Esophagus muscularis mucosa (tissue), 4 donors: Measurements from ENCODE around the gene CBLN3. TPM values are rescaled to one million over a fixed set of nuclear protein-coding genes. Genes with fewer than 3 reads are reported as not detected.
A peak's percentile ranks its signal among the peaks of the same experiment; 100 is the strongest.

Experiments
- DNase-seq: peaks from one replicate; pipeline ENCODE4 v3.0.0-alpha.2; 2017; ENCODE audit errors: extremely low spot score
- H3K27ac ChIP-seq, 4 donors: fragments of 200-600 bp; sonication (generic); replicated peaks in 1 of 4; 1 replicate in 3 of 4; 2 replicates in 1 of 4; pipeline ENCODE4 v1.5.1; 2016 to 2019; ENCODE audit warnings: mild to moderate bottlenecking in 1 of 4
- H3K27me3 ChIP-seq, 4 donors: fragments of 200-600 bp; sonication (generic); one replicate each; pipeline versions ENCODE4 v1.5.1 to v1.6.0; 2016 to 2019
- H3K36me3 ChIP-seq, 4 donors: fragments of 200-600 bp; sonication (generic); one replicate each; pipeline ENCODE4 v1.5.1; 2016 to 2019
- H3K4me1 ChIP-seq, 4 donors: fragments of 200-600 bp; sonication (generic); one replicate each; pipeline ENCODE4 v1.5.1; 2016 to 2019
- H3K4me3 ChIP-seq, 4 donors: fragments of 200-600 bp; sonication (generic); 1 replicate in 2 of 4; 2 replicates in 2 of 4; pipeline ENCODE4 v1.5.1; 2016 to 2019; ENCODE audit warnings: mild to moderate bottlenecking in 4 of 4, moderate library complexity in 1 of 4
- H3K9me3 ChIP-seq, 4 donors: fragments of 200-600 bp; sonication (generic); 1 replicate in 3 of 4; 2 replicates in 1 of 4; pipeline ENCODE4 v1.5.1; 2016 to 2019
- CTCF ChIP-seq, 3 experiments: fragments of 200-600 bp in 2 of 3; fragments of 450-650 bp in 1 of 3; sonication (generic) in 2 of 3; IDR thresholded peaks; one replicate each; pipeline ENCODE4 v1.5.1; 2017 to 2019; ENCODE audit warnings: antibody characterized with exemption in 3 of 3, mild to moderate bottlenecking in 2 of 3, moderate library complexity in 1 of 3
- EP300 ChIP-seq: sonication (generic); formaldehyde crosslinking; IDR thresholded peaks from one replicate; pipeline ENCODE4 v1.6.1; 2017; ENCODE audit warnings: antibody characterized with exemption
- POLR2A ChIP-seq: fragments of 450-650 bp; IDR thresholded peaks from one replicate; pipeline ENCODE4 v1.6.1; 2017; ENCODE audit warnings: antibody characterized with exemption, moderate library complexity, mild to moderate bottlenecking, low read depth
- POLR2AphosphoS5 ChIP-seq, 2 donors: sonication (generic); formaldehyde crosslinking; IDR thresholded peaks; one replicate each; pipeline ENCODE4 v1.6.1; 2017; ENCODE audit warnings: antibody characterized with exemption in 2 of 2
- WGBS: methylation state at CpG from one replicate; pipeline ENCODE4 v1.1.5; 2018; 5-methylcytosine and 5-hydroxymethylcytosine counted together
- intact Hi-C: fragments of 100-400 bp; cut with DNase I; formaldehyde crosslinking; loops from one replicate; pipeline ENCODE4 v1.15.1; 2023
- total RNA-seq, 4 donors: library from RNA; depleted of rRNA; stranded (reverse); fragments of >200 nt; gene quantifications; one replicate each; pipeline versions ENCODE4 v1.1.0 to v1.2.1, GENCODE V29; 2016

The CBLN3 gene
- total RNA-seq, 4 donors from 2014 or later: 1.2 to 2.2 (median 1.9) TPM

GRCh38 chr14:24426912-24427536, 2.4 kb downstream of the CBLN3 start:
- H3K9me3 ChIP-seq: no peaks in the 10 kb centered on the region
- WGBS: 87% methylated on average over 4 of the region's 8 CpGs
- H3K4me1 ChIP-seq: peaks cover 26 to 45% (median 37%) of the 10 kb centered on the region in 4 donors
- intact Hi-C loops: no loop called here
- TF ChIP-seq POLR2A (no peak), EP300 (no peak), POLR2AphosphoS5 (IDR thresholded peaks at IDR 0.05) (no peak), CTCF (IDR thresholded peaks at IDR 0.05) (no peak)
- no peak overlapping the region for H3K27ac ChIP-seq
- no peak overlapping the region for H3K4me3 ChIP-seq
- no peak for DNase-seq
- H3K36me3 ChIP-seq: peaks cover 0 to 10% (median 8%) of the 10 kb centered on the region in 4 donors
- no peaks in the 10 kb centered on the region for H3K27me3 ChIP-seq

DNA sequence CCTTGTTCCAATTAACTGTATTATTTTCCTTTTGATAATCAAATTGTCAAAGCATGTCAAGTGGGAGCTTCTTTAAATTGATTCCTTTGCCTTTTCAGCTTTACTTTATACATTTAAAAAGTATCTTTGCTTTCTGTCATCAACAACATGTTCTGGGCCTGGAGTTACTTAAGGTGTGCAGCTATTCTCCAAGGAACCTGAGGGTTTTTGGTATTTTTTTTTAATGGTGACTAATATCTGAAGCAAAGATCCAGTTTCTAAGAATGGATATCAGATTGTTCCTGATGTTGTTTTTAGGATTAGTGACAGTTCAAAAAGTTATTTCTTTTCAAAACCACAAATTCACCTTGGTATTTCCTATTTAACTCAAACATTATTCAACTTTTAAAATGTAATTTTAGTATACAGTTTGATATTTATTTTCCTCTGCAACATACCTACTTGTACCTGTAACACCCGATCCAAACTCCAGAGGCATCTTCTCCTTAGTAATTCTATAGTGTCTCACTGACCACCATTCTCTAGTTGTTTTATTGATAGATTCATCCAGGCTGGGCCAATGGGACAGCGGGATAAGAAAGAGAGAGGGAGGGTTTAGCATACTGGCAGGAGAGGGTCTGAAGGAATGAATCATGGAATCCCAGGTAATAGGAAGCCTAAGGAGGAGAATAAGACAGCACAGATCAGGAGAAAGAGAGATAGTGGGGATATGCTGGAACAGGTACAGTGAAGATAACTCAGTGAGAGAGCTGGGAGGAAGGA, 3.1 kb downstream of the CBLN3 start:
- Histone ChIP-seq H3K36me3 (peaks cover 0 to 6% (median 1%) of the 10 kb centered on the region in 4 donors), H3K9me3 (no peaks in the 10 kb centered on the region), H3K4me3 (no peak overlapping the region), H3K27me3 (no peaks in the 10 kb centered on the region), H3K4me1 (peaks cover 19 to 38% (median 30%) of the 10 kb centered on the region in 4 donors), H3K27ac (peak overlapping the region in 2 of 4 donors; percentile 53 to 68)
- no peak for DNase-seq
- intact Hi-C loops: no loop called here
- 88% methylated on average over 2 of the region's 2 CpGs for WGBS
- TF ChIP-seq CTCF (IDR thresholded peaks at IDR 0.05): no peak
- TF ChIP-seq POLR2AphosphoS5 (IDR thresholded peaks at IDR 0.05): no peak
- TF ChIP-seq EP300: no peak
- no peak for TF ChIP-seq POLR2A

DNA sequence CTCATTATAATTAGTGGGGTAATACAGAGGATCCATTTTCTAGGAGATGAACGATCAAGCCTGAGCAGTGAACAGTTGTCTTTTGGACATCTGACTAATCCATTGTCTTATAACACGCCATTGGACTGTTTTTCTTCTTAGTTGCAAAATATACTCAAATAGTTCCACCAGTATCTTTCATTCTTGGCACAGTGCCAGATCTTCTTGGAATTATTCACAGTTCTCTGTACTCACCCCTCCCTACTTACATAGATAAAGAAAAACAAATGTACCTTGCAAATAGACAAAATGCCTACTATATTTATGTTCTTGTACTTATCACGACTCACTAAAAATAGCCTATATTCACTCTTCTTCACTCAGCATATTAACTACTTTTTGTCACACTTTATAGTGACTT, 3.8 kb downstream of the CBLN3 start:
- 33% methylated on average over 3 of the region's 3 CpGs for WGBS

GRCh38 chr14:24422694-24423601, 6.5 kb downstream of the CBLN3 start:
- DNase-seq: no peak
- no peaks in the 10 kb centered on the region for H3K9me3 ChIP-seq
- H3K4me1 ChIP-seq: peaks cover 12 to 26% (median 14%) of the 10 kb centered on the region in 4 donors
- peaks cover 0 to 15% (median 0%) of the 10 kb centered on the region in 4 donors for H3K27me3 ChIP-seq
- intact Hi-C loops: no loop called here
- H3K4me3 ChIP-seq: no peak overlapping the region
- no peak overlapping the region for H3K27ac ChIP-seq
- WGBS: 83% methylated on average over 12 of the region's 12 CpGs
- H3K36me3 ChIP-seq: no peaks in the 10 kb centered on the region
- no peak for TF ChIP-seq EP300
- TF ChIP-seq CTCF (IDR thresholded peaks at IDR 0.05): no peak
- TF ChIP-seq POLR2AphosphoS5 (IDR thresholded peaks at IDR 0.05): no peak
- TF ChIP-seq POLR2A: no peak

More for the DNA sequence above, 3.8 kb downstream of the CBLN3 start:
- no peak for TF ChIP-seq POLR2AphosphoS5 (IDR thresholded peaks at IDR 0.05)
- no peak for TF ChIP-seq CTCF (IDR thresholded peaks at IDR 0.05)
- TF ChIP-seq POLR2A: no peak
- TF ChIP-seq EP300: no peak
- Histone ChIP-seq H3K27me3 (no peaks in the 10 kb centered on the region), H3K9me3 (no peaks in the 10 kb centered on the region), H3K36me3 (no peaks in the 10 kb centered on the region), H3K27ac (peak overlapping the region in 3 of 4 donors; percentile 18 to 68 (median 53)), H3K4me1 (peaks cover 13 to 32% (median 24%) of the 10 kb centered on the region in 4 donors), H3K4me3 (no peak overlapping the region)
- intact Hi-C loops: no loop called here
- no peak for DNase-seq
